CD8-positive, alpha-beta memory T cell (primary cell): ENCODE data around the gene BIN2. TPM values are rescaled to one million over a fixed set of nuclear protein-coding genes. Genes with fewer than 3 reads are reported as not detected.

Experiments used
- CTCF ChIA-PET: fragments of 350-600 bp; sonication (Branson Sonifier 250); formaldehyde crosslinking; loops from one replicate; lab custom pipeline; 2021; ENCODE audit warnings: antibody characterized with exemption; lab: Charles Lee
- POLR2A ChIA-PET: fragments of 350-600 bp; sonication (Branson Sonifier 250); formaldehyde crosslinking; loops from one replicate; lab custom pipeline; 2021; ENCODE audit warnings: antibody characterized with exemption; lab: Charles Lee
- DNase-seq, 5 donors: peaks; one replicate each; pipeline versions ENCODE4 v3.0.0 to v3.0.0-alpha.2; 2020 to 2022; ENCODE audit warnings: mixed read lengths in 1 of 5
- H3K27ac ChIP-seq: one replicate; pipeline ENCODE4 v1.7.0; 2013; ENCODE audit warnings: low read depth, mild to moderate bottlenecking, low read length, moderate library complexity
- H3K27me3 ChIP-seq: 2 replicates; pipeline ENCODE4 v1.7.0; 2013; ENCODE audit warnings: low read length, mild to moderate bottlenecking; ENCODE audit not compliant: insufficient read depth, poor library complexity, severe bottlenecking
- H3K36me3 ChIP-seq: 2 replicates; pipeline ENCODE4 v1.7.0; 2013; ENCODE audit warnings: mild to moderate bottlenecking, low read length, moderate library complexity; ENCODE audit not compliant: insufficient read depth
- H3K4me1 ChIP-seq: 2 replicates; pipeline ENCODE4 v1.7.0; 2013; ENCODE audit warnings: mild to moderate bottlenecking, low read length, moderate library complexity; ENCODE audit not compliant: insufficient read depth
- H3K4me3 ChIP-seq: 2 replicates; pipeline ENCODE4 v1.7.0; 2013; ENCODE audit warnings: mild to moderate bottlenecking, low read length
- H3K9me3 ChIP-seq: 2 replicates; pipeline ENCODE4 v1.7.0; 2013; ENCODE audit warnings: mild to moderate bottlenecking, low read length
- H3K27ac Mint-ChIP-seq, 8 donors: one replicate each; pipeline ENCODE4 v1.8.0; 2020 to 2021; ENCODE audit warnings: mixed read lengths in 8 of 8, mild to moderate bottlenecking in 6 of 8, inconsistent platforms in 3 of 8, moderate library complexity in 3 of 8
- H3K27me3 Mint-ChIP-seq, 2 donors: one replicate each; pipeline ENCODE4 v1.8.0; 2020 to 2021; ENCODE audit warnings: mixed read lengths in 2 of 2, mild to moderate bottlenecking in 1 of 2, moderate library complexity in 1 of 2
- H3K36me3 Mint-ChIP-seq, 3 donors: one replicate each; pipeline ENCODE4 v1.8.0; 2020 to 2021; ENCODE audit warnings: mixed read lengths in 3 of 3, inconsistent platforms in 1 of 3, mild to moderate bottlenecking in 1 of 3
- H3K4me1 Mint-ChIP-seq, 3 donors: one replicate each; pipeline ENCODE4 v1.8.0; 2020 to 2021; ENCODE audit warnings: mixed read lengths in 3 of 3, inconsistent platforms in 1 of 3, mild to moderate bottlenecking in 1 of 3
- H3K4me3 Mint-ChIP-seq, 7 donors: one replicate each; pipeline ENCODE4 v1.8.0; 2020 to 2021; ENCODE audit warnings: mixed read lengths in 7 of 7, mild to moderate bottlenecking in 6 of 7, moderate library complexity in 4 of 7, inconsistent platforms in 2 of 7
- H3K9me3 Mint-ChIP-seq, 5 donors: one replicate each; pipeline ENCODE4 v1.8.0; 2020 to 2022; ENCODE audit warnings: mixed read lengths in 5 of 5, mild to moderate bottlenecking in 3 of 5, moderate library complexity in 2 of 5, inconsistent platforms in 1 of 5
- polyA plus RNA-seq: library from polyadenylated mRNA; unstranded; fragments of 300-500 nt; fragmentation: Illumina TruSeq; gene quantifications from one replicate; pipeline ENCODE4 v1.2.3, GENCODE V29; 2021
- total RNA-seq, 2 experiments: library from RNA; stranded (reverse); gene quantifications; one replicate each; pipeline ENCODE4 v1.2.3, GENCODE V29; 2021

BIN2 gene
- total and polyA plus RNA-seq, 3 experiments from 2014 or later = 55.9 to 366 (median 57.3) TPM

- Histone ChIP-seq H3K9me3 (no peaks in the 10 kb centered on the region), H3K36me3 (no peaks in the 10 kb centered on the region), H3K27ac (no peak overlapping the region), H3K27me3 (no peaks in the 10 kb centered on the region), H3K4me3 (no peak overlapping the region), H3K4me1 (no peaks in the 10 kb centered on the region)
- Mint-ChIP-seq H3K4me3 (no peak overlapping the region), H3K36me3 (peaks cover 0 to 59% (median 11%) of the 10 kb centered on the region in 3 donors), H3K27ac (peak overlapping the region in 4 of 8 donors; percentile 38 to 64 (median 46)), H3K4me1 (peaks cover 0 to 2% (median 0%) of the 10 kb centered on the region in 3 donors), H3K27me3 (no peaks in the 10 kb centered on the region), H3K9me3 (no peaks in the 10 kb centered on the region)
- DNase-seq = no peak
- ChIA-PET POLR2A (no interaction called here), CTCF (interaction anchor here (1.0 to 1.7 kb wide), 2 partner anchors 9 to 19 kb away, joined by 4 to 6 read pairs; no protein-coding TSS in a partner anchor)
These were observed 35.9 kb upstream of the BIN2 start for GRCh38 chr12:51359851-51360250.

GRCh38 chr12:51358496-51358895 is 34.5 kb upstream of the BIN2 start:
- Histone ChIP-seq H3K36me3 (no peaks in the 10 kb centered on the region), H3K27ac (no peak overlapping the region), H3K4me3 (no peak overlapping the region), H3K9me3 (no peaks in the 10 kb centered on the region), H3K4me1 (no peaks in the 10 kb centered on the region), H3K27me3 (no peaks in the 10 kb centered on the region)
- Mint-ChIP-seq H3K27ac (peak overlapping the region in 1 of 8 donors; percentile 47), H3K9me3 (no peaks in the 10 kb centered on the region), H3K4me1 (peaks cover 0 to 2% (median 0%) of the 10 kb centered on the region in 3 donors), H3K27me3 (no peaks in the 10 kb centered on the region), H3K4me3 (no peak overlapping the region), H3K36me3 (peaks cover 0 to 57% (median 11%) of the 10 kb centered on the region in 3 donors)
- CTCF ChIA-PET = no interaction called here
- POLR2A ChIA-PET = no interaction called here
- DNase-seq = no peak

GRCh38 chr12:51357374-51358047 is 33.5 kb upstream of the BIN2 start:
- H3K4me3 Mint-ChIP-seq = no peak overlapping the region
- DNase-seq = no peak
- no peaks in the 10 kb centered on the region for H3K9me3 Mint-ChIP-seq
- H3K27ac Mint-ChIP-seq = peak overlapping the region in 1 of 8 donors; percentile 43
- ChIA-PET CTCF (interaction anchor here (1.4 kb wide), 1 partner anchor 16 kb away, joined by 3 read pairs; no protein-coding TSS in a partner anchor), POLR2A (no interaction called here)
- no peaks in the 10 kb centered on the region for H3K27me3 Mint-ChIP-seq
- H3K4me1 Mint-ChIP-seq = peaks cover 0 to 2% (median 0%) of the 10 kb centered on the region in 3 donors
- no peaks in the 10 kb centered on the region for H3K9me3 ChIP-seq
- no peak overlapping the region for H3K27ac ChIP-seq
- H3K36me3 ChIP-seq = no peaks in the 10 kb centered on the region
- H3K4me3 ChIP-seq = no peak overlapping the region
- H3K36me3 Mint-ChIP-seq = peaks cover 0 to 53% (median 8%) of the 10 kb centered on the region in 3 donors
- no peaks in the 10 kb centered on the region for H3K27me3 ChIP-seq
- no peaks in the 10 kb centered on the region for H3K4me1 ChIP-seq

GRCh38 chr12:51351913-51352532 is 28.0 kb upstream of the BIN2 start:
- Mint-ChIP-seq H3K27ac (peak overlapping the region in 3 of 8 donors; percentile 23 to 43 (median 40)), H3K36me3 (peaks cover 0 to 18% (median 0%) of the 10 kb centered on the region in 3 donors), H3K4me1 (peaks cover 0 to 4% (median 3%) of the 10 kb centered on the region in 3 donors), H3K9me3 (no peaks in the 10 kb centered on the region), H3K4me3 (no peak overlapping the region), H3K27me3 (no peaks in the 10 kb centered on the region)
- H3K36me3 ChIP-seq = no peaks in the 10 kb centered on the region
- H3K27me3 ChIP-seq = no peaks in the 10 kb centered on the region
- H3K9me3 ChIP-seq = no peaks in the 10 kb centered on the region
- DNase-seq = peak in 4 of 5 donors; percentile 30 to 58 (median 41)
- ChIA-PET POLR2A (no interaction called here), CTCF (interaction anchor here (0.9 to 5.5 kb wide), 4 partner anchors 10 to 82 kb away, joined by 3 to 34 read pairs (median 8); partner anchors contain the start of gene SMAGP)
- no peaks in the 10 kb centered on the region for H3K4me1 ChIP-seq
- no peak overlapping the region for H3K27ac ChIP-seq
- H3K4me3 ChIP-seq = no peak overlapping the region

- H3K36me3 ChIP-seq = no peaks in the 10 kb centered on the region
- DNase-seq = no peak
- H3K27ac ChIP-seq = no peak overlapping the region
- Mint-ChIP-seq H3K27ac (peak overlapping the region in 1 of 8 donors; percentile 26), H3K4me1 (peaks cover 0 to 4% (median 3%) of the 10 kb centered on the region in 3 donors), H3K9me3 (no peaks in the 10 kb centered on the region), H3K27me3 (no peaks in the 10 kb centered on the region), H3K4me3 (no peak overlapping the region), H3K36me3 (peaks cover 0 to 4% (median 0%) of the 10 kb centered on the region in 3 donors)
- H3K4me1 ChIP-seq = no peaks in the 10 kb centered on the region
- H3K27me3 ChIP-seq = no peaks in the 10 kb centered on the region
- no peak overlapping the region for H3K4me3 ChIP-seq
- no peaks in the 10 kb centered on the region for H3K9me3 ChIP-seq
- CTCF ChIA-PET = interaction anchor here (1.2 to 3.0 kb wide), 2 partner anchors 79 to 584 kb away, joined by 3 to 13 read pairs; partner anchors contain the start of gene SMAGP
- POLR2A ChIA-PET = interaction anchor here (0.7 kb wide), 1 partner anchor 295 kb away, joined by 6 read pairs; no protein-coding TSS in a partner anchor
These were observed 25.1 kb upstream of the BIN2 start for GRCh38 chr12:51349026-51349425.

- Histone ChIP-seq H3K27me3 (no peaks in the 10 kb centered on the region), H3K9me3 (no peaks in the 10 kb centered on the region), H3K36me3 (no peaks in the 10 kb centered on the region), H3K4me1 (no peaks in the 10 kb centered on the region), H3K27ac (no peak overlapping the region), H3K4me3 (no peak overlapping the region)
- POLR2A ChIA-PET = no interaction called here
- Mint-ChIP-seq H3K27ac (no peak overlapping the region), H3K9me3 (no peaks in the 10 kb centered on the region), H3K36me3 (no peaks in the 10 kb centered on the region), H3K27me3 (no peaks in the 10 kb centered on the region), H3K4me3 (no peak overlapping the region), H3K4me1 (peaks cover 0 to 4% (median 3%) of the 10 kb centered on the region in 3 donors)
- DNase-seq = no peak
- CTCF ChIA-PET = no interaction called here
These were observed 24.1 kb upstream of the BIN2 start for GRCh38 chr12:51348116-51348515.

- no peaks in the 10 kb centered on the region for H3K9me3 ChIP-seq
- H3K36me3 Mint-ChIP-seq = no peaks in the 10 kb centered on the region
- H3K27me3 ChIP-seq = no peaks in the 10 kb centered on the region
- H3K27me3 Mint-ChIP-seq = no peaks in the 10 kb centered on the region
- no peak within 1 kb of the TSS for H3K27ac ChIP-seq
- H3K4me3 ChIP-seq = no peak within 1 kb of the TSS
- peaks cover under 1 to 4% (median 2%) of the 10 kb centered on the region in 3 donors for H3K4me1 Mint-ChIP-seq
- peaks cover 1% of the 10 kb centered on the region for H3K4me1 ChIP-seq
- peak within 1 kb of the TSS in 2 of 8 donors; percentile 59 to 89 for H3K27ac Mint-ChIP-seq
- CTCF ChIA-PET = no interaction called here
- no peak within 1 kb of the TSS for H3K4me3 Mint-ChIP-seq
- DNase-seq = no peak
- no peaks in the 10 kb centered on the region for H3K36me3 ChIP-seq
- H3K9me3 Mint-ChIP-seq = no peaks in the 10 kb centered on the region
- POLR2A ChIA-PET = no interaction called here
These were observed 22.6 kb upstream of the BIN2 start, which contains the start of gene CELA1 for GRCh38 chr12:51346581-51346980. Gene CELA1 (minus strand): TSS chr12:51346679. CDS start chr12:51346638, 41 bp downstream.

- H3K27me3 Mint-ChIP-seq = no peaks in the 10 kb centered on the region
- no peaks in the 10 kb centered on the region for H3K9me3 ChIP-seq
These were observed 21.7 kb upstream of the BIN2 start for GRCh38 chr12:51345681-51346080.

More at GRCh38 chr12:51345681-51346080, 21.7 kb upstream of the BIN2 start:
- Histone ChIP-seq H3K4me3 (no peak overlapping the region), H3K27me3 (no peaks in the 10 kb centered on the region), H3K36me3 (no peaks in the 10 kb centered on the region), H3K4me1 (peaks cover 9% of the 10 kb centered on the region), H3K27ac (no peak overlapping the region)
- Mint-ChIP-seq H3K27ac (peak overlapping the region in 1 of 8 donors; percentile 59), H3K4me1 (peaks cover 7 to 11% (median 7%) of the 10 kb centered on the region in 3 donors), H3K36me3 (no peaks in the 10 kb centered on the region), H3K9me3 (no peaks in the 10 kb centered on the region), H3K4me3 (no peak overlapping the region)
- POLR2A ChIA-PET = no interaction called here
- no peak for DNase-seq
- CTCF ChIA-PET = interaction anchor here (0.9 to 1.6 kb wide), 3 partner anchors 9 to 76 kb away, joined by 3 to 4 read pairs (median 3); no protein-coding TSS in a partner anchor
